ENCODE measurements around the gene KLF3.

Gene KLF3

GRCh38 chr4:38686682-38687081 lies 22.7 kb downstream of the KLF3 start:
- Histone ChIP-seq H3K4me3 (ENCODE audit: low read depth, low read length) (no peak overlapping the region), H3K27ac (ENCODE audit: extremely low read depth, low read depth, low read length) (no peak overlapping the region), H3K9me3 (ENCODE audit: control insufficient read depth, insufficient read depth, low read depth, low read length) (no peaks in the 10 kb centered on the region), H3K36me3 (ENCODE audit: control insufficient read depth in 2 of 2, insufficient read depth in 1 of 2, low read length in 2 of 2) (peaks cover 0 to 79% of the 10 kb centered on the region in 2 experiments; a peak in 1 of 3 replicates), H3K4me1 (ENCODE audit: control insufficient read depth, insufficient read depth, low read length) (no peaks in the 10 kb centered on the region)
- TF ChIP-seq ZNF114 (tag by site-specific recombination; IDR thresholded peaks at IDR 0.05) (no peak), ZNF433 (tag by site-specific recombination; IDR thresholded peaks at IDR 0.05; ENCODE audit: low read depth) (no peak), ZNF747 (tag by site-specific recombination; IDR thresholded peaks at IDR 0.05) (no peak), GFI1B (tag by site-specific recombination; IDR thresholded peaks at IDR 0.05) (no peak)
- ChIA-PET CTCF (no interaction called here), POLR2A (no interaction called here)

GRCh38 chr4:38687571-38688011 lies 23.6 kb downstream of the KLF3 start:
- TF ChIP-seq ZNF157 (tag by site-specific recombination; IDR thresholded peaks at IDR 0.05) (no peak), ZNF530 (tag by site-specific recombination; IDR thresholded peaks at IDR 0.05; ENCODE audit: low read depth) (no peak), ZFHX2 (tag by site-specific recombination; conservative IDR thresholded peaks at IDR 0.05) (no peak), ZNF426 (tag by site-specific recombination; IDR thresholded peaks at IDR 0.05) (no peak)
- H3K27ac ChIP-seq (ENCODE audit: extremely low read depth, low read depth, low read length) = no peak overlapping the region
- no peak overlapping the region for H3K4me3 ChIP-seq (ENCODE audit: low read depth, low read length)
- H3K4me1 ChIP-seq (ENCODE audit: control insufficient read depth, insufficient read depth, low read length) = no peaks in the 10 kb centered on the region
- ChIA-PET POLR2A (interaction anchor here (1.3 kb wide), 1 partner anchor 11 kb away, joined by 3 read pairs; no protein-coding TSS in a partner anchor), CTCF (interaction anchor here (0.7 kb wide), 1 partner anchor 368 kb away, joined by 3 read pairs; no protein-coding TSS in a partner anchor)
- H3K36me3 ChIP-seq (ENCODE audit: control insufficient read depth in 2 of 2, insufficient read depth in 1 of 2, low read length in 2 of 2) = peaks cover 0 to 79% of the 10 kb centered on the region in 2 experiments; a peak in 1 of 3 replicates
- H3K9me3 ChIP-seq (ENCODE audit: control insufficient read depth, insufficient read depth, low read depth, low read length) = no peaks in the 10 kb centered on the region

GRCh38 chr4:38688676-38689355 lies 24.8 kb downstream of the KLF3 start:
- Histone ChIP-seq H3K27ac (ENCODE audit: extremely low read depth, low read depth, low read length) (no peak overlapping the region), H3K4me1 (ENCODE audit: control insufficient read depth, insufficient read depth, low read length) (no peaks in the 10 kb centered on the region), H3K36me3 (ENCODE audit: control insufficient read depth in 2 of 2, insufficient read depth in 1 of 2, low read length in 2 of 2) (peaks cover 0 to 80% of the 10 kb centered on the region in 2 experiments; a peak in 1 of 3 replicates), H3K9me3 (ENCODE audit: control insufficient read depth, insufficient read depth, low read depth, low read length) (no peaks in the 10 kb centered on the region), H3K4me3 (ENCODE audit: low read depth, low read length) (no peak overlapping the region)
- ChIA-PET CTCF (no interaction called here), POLR2A (no interaction called here)
- TF ChIP-seq ZNF132 (tag by site-specific recombination; IDR thresholded peaks at IDR 0.05; ENCODE audit: borderline replicate concordance) (no peak), YY2 (tag by site-specific recombination; IDR thresholded peaks at IDR 0.05) (no peak), ZNF112 (tag by site-specific recombination; IDR thresholded peaks at IDR 0.05) (no peak), ZBTB21 (tag by site-specific recombination; IDR thresholded peaks at IDR 0.05) (no peak), ZNF626 (tag by site-specific recombination; IDR thresholded peaks at IDR 0.05) (no peak), BCL11A (tag by site-specific recombination; IDR thresholded peaks at IDR 0.05; ENCODE audit: low read depth) (no peak), ZNF777 (tag by site-specific recombination; IDR thresholded peaks at IDR 0.05; ENCODE audit: borderline replicate concordance) (no peak), ZNF2 (tag by site-specific recombination; IDR thresholded peaks at IDR 0.05) (no peak), PBX3 (CRISPR knock-in tag; IDR thresholded peaks at IDR 0.05) (no peak), OSR2 (tag by site-specific recombination; IDR thresholded peaks at IDR 0.05) (no peak), EGR2 (tag by site-specific recombination; IDR thresholded peaks at IDR 0.05; ENCODE audit: low read depth) (no peak), ZNF558 (tag by site-specific recombination; IDR thresholded peaks at IDR 0.05) (no peak), ATF2 (tag by site-specific recombination; IDR thresholded peaks at IDR 0.05; ENCODE audit: low read depth) (no peak)
- TF ChIP-seq, protein P1, sequence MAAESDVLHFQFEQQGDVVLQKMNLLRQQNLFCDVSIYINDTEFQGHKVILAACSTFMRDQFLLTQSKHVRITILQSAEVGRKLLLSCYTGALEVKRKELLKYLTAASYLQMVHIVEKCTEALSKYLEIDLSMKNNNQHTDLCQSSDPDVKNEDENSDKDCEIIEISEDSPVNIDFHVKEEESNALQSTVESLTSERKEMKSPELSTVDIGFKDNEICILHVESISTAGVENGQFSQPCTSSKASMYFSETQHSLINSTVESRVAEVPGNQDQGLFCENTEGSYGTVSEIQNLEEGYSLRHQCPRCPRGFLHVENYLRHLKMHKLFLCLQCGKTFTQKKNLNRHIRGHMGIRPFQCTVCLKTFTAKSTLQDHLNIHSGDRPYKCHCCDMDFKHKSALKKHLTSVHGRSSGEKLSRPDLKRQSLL (tag by site-specific recombination; IDR thresholded peaks at IDR 0.05) = no peak
